Activated gamma-delta T cell (primary cell): ENCODE measurements around the gene MAB21L4.

ENCODE experiments used
- DNase-seq: peaks from one replicate; lab custom pipeline; 2025; lab: John Stamatoyannopoulos, UW

Gene MAB21L4

GRCh38 chr2:240877460-240878340, 18.3 kb downstream of the MAB21L4 start:
- no peak for DNase-seq

GRCh38 chr2:240876475-240877251, 19.3 kb downstream of the MAB21L4 start:
- no peak for DNase-seq

DNA sequence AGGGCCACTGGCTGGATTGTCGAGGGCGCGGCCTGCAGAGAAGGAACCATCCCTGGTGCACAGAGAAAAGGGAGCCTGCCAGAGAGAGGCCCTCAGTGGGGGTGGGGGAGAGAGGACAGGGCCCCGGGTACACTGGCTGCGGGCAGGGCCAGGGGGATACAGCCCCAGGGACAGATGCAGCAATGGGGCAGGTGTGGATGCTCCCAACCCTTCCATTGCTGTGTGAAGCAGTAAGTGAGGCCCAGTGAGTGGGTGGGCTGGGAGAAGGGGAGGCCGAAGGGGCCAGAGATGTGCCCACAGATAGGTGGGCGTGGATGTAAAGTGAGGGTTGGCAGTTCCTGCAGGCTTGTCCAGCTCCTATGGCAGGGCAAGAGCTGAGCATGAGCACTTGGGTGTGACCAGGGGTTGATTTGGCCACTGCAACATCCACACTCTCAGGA, 19.9 kb downstream of the MAB21L4 start:
- DNase-seq: no peak

- DNase-seq: no peak
Measured at GRCh38 chr2:240875228-240876034, 20.5 kb downstream of the MAB21L4 start.

- DNase-seq: no peak
Measured at GRCh38 chr2:240874715-240875227, 21.2 kb downstream of the MAB21L4 start.

- DNase-seq: no peak
Measured at GRCh38 chr2:240873805-240874714, 21.9 kb downstream of the MAB21L4 start.

GRCh38 chr2:240873098-240873788, 22.7 kb downstream of the MAB21L4 start:
- DNase-seq: no peak

DNA sequence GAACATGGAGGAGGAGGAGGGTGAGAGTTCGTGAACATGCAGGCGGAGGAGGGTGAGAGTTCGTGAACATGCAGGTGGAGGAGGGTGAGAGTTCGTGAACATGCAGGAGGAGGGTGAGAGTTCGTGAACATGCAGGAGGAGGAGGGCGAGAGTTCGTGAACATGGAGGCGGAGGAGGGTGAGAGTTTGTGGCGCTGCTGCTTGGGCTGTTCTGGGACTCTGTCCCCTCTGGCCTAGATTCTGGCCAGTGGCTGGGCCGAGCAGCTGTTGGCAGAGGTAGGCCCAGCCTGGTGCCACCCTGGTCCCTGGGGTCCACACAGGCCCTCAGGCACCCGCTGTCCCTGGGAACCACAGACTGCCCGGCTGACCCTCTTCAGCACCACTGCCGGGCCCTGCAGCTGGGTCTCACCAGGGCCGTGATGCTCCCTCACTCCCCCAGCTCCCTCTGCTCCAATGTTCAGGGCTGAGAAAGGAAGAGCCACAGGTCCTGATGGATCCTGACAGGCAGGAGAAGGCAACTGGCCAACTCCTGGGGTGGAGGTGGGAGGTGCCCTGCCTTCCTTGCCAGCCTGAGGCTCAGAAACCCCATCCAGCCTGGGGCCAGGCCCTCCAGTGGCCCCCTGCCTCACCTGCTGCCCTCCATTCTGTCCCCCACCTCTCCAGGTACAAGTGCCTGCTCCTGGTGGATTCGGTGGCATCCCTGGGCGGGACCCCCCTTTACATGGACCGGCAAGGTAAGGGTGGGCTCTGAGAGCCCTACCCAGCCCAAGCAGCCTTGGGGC, 23.4 kb downstream of the MAB21L4 start:
- no peak for DNase-seq

GRCh38 chr2:240871071-240871958, 24.6 kb downstream of the MAB21L4 start:
- no peak for DNase-seq

GRCh38 chr2:240869956-240870875, 25.7 kb downstream of the MAB21L4 start:
- no peak for DNase-seq

DNA sequence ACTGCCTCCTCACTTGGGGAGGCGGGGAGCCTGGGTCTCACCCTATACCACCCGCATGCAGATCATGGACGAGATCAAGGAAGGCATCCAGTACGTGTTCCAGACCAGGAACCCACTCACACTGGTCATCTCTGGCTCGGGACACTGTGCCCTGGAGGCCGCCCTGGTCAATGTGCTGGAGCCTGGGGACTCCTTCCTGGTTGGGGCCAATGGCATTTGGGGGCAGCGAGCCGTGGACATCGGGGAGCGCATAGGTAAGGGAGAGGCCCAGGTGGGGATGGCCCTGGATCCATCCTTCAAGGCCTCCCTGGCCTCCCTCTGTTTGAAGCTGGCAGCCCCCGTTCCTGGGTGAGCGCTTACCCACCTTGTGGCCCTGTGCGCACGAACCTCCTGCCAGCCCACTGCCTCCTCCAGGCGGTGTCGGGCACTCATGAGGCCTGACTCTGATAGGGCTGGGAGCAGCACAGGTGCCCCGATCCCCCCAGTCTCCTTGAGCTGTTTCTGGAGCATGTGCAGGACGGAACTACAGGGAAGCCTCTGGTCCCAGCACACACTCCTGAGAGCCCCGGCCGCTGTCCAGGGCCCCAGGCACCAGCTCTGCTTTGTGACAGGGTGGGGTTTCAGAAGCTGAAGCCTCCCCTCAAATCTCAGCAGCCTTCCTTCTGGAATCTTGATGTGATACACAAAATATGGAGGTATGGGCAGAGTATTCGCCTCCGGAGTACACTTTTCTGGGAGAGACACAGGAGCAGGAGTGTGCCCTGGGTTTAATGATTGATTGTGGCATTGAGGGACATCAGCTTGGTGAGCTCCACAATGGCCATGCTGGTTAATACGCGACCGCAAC, 26.6 kb downstream of the MAB21L4 start:
- no peak for DNase-seq

DNA sequence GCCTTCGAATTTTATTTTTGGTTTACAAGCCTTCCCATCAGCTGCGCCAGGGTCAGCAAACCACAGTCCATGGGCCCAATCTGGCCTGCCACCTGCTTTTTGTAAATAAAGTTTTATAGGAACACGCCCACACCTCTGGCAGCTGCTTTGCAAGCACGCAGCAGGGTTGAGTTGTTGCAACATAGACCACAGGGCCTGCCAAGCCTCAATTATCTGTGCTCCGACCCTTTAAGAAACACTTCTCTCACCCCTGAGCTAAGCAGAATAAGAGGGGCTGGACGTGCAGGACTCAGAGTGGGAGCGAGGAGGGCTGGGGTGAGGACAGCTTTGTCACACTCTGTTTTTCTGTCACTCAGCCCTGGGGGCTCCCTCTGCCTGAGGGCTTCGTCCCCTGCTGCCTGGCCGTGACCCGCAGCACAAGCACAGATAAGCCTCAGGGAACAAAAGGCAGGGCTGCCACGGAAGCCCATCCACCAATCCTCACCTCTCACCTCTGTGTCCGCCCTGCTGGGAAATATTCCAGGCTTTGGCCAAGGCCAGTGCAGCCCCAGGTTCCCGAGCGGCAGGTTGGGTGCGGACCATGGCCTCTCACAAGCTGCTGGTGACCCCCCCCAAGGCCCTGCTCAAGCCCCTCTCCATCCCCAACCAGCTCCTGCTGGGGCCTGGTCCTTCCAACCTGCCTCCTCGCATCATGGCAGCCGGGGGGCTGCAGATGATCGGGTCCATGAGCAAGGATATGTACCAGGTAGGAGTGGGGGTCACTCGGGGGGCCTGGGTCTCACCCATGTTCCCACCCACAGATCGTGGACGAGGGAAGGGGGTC, 27.5 kb downstream of the MAB21L4 start, which contains the start of gene AGXT:
Gene AGXT, plus strand, starts transcription at position 539 of the 823 bp plus-strand sequence. Its CDS starts 42 bp downstream, at position 581.
- DNase-seq: no peak

DNA sequence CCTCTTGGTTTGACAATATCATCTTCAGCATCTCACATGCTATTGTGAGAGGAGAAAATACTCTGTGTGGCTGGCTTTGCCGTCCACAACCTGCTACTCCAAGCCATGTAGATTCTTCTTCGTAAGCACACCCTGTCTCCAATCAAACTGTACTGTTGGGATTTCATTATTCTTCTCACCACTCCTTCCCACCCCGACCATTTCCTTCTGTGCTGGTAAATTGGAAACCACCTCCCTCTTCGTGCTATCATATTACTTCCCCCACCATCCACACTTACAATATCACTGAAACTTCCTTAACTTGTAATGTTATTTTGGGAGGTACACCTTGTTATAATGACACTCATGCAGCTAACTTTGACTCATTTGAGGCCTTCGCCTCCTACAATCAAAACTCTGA, 30.6 kb downstream of the MAB21L4 start:
- no peak for DNase-seq

DNA sequence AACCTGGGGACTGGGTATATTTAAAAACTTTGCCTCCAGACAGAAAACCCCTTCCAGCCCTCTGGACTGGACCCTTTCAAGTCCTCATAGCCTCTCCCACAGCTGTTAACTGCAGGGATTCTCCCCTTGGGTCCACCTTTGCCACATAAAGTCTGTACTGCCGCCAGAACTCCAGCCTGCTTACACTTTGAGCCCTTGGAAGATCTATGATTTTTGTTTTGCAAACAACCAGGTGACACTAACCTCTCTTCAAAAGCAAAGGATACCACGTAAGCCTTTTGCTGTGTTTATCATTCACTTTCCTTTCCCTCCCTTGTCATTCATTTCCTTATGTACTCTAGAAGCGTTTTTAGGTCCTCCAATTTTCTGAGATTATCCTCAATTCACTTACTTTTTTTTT, 31.5 kb downstream of the MAB21L4 start:
- no peak for DNase-seq

DNA sequence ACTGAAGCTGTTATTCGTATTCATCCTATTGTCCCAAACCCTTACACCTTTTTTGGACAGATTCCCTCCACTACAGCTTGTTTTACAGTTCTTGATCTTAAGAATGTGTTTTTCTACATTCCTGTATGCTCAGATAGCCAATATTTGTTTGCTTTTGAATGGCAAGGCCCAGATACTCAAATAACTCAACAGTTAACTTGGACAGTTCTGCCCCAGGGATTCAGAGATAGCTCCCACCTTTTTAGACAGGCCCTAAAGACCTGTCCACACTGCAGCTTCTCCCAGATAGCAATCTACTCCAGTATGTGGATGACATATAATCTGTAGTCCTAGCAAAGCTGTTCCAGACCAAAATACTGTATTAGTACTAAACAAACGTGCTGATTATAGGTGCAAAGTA, 34.4 kb downstream of the MAB21L4 start:
- DNase-seq: no peak
